Ascending aorta (tissue), 2 donors: ENCODE measurements around the gene GALNT9. TPM values are rescaled to one million over a fixed set of nuclear protein-coding genes. Genes with fewer than 3 reads are reported as not detected.

Experiments
- DNase-seq, 2 donors: peaks; one replicate each; pipeline ENCODE4 v3.0.0-alpha.2; 2019; ENCODE audit warnings: low spot score in 2 of 2
- H3K27ac ChIP-seq, 2 donors: fragments of 200-600 bp; sonication (generic); one replicate each; pipeline ENCODE4 v1.5.1; 2016 to 2017; ENCODE audit warnings: mild to moderate bottlenecking in 1 of 2
- H3K27me3 ChIP-seq: fragments of 200-600 bp; sonication (generic); one replicate; pipeline ENCODE4 v1.5.1; 2017
- H3K36me3 ChIP-seq, 2 donors: fragments of 200-600 bp; sonication (generic); one replicate each; pipeline ENCODE4 v1.5.1; 2016
- H3K4me1 ChIP-seq, 2 donors: fragments of 200-600 bp; sonication (generic); one replicate each; pipeline ENCODE4 v1.5.1; 2016 to 2017; ENCODE audit warnings: mild to moderate bottlenecking in 1 of 2
- H3K4me3 ChIP-seq, 2 donors: fragments of 200-600 bp; sonication (generic); one replicate each; pipeline ENCODE4 v1.5.1; 2016 to 2017; ENCODE audit warnings: mild to moderate bottlenecking in 1 of 2
- H3K9me3 ChIP-seq, 2 donors: fragments of 200-600 bp; sonication (generic); one replicate each; pipeline ENCODE4 v1.5.1; 2016
- CTCF ChIP-seq, 3 experiments: fragments of 200-600 bp in 2 of 3; fragments of 450-650 bp in 1 of 3; sonication (generic) in 2 of 3; IDR thresholded peaks; one replicate each; pipeline ENCODE4 v1.5.1; 2016 to 2019; ENCODE audit warnings: antibody characterized with exemption in 3 of 3, mild to moderate bottlenecking in 1 of 3, moderate library complexity in 1 of 3
- intact Hi-C: fragments of 100-400 bp; cut with DNase I; formaldehyde crosslinking; loops from one replicate; pipeline ENCODE4 v1.15.1; 2023
- total RNA-seq: library from RNA; depleted of rRNA; stranded (reverse); fragments of >200 nt; gene quantifications from one replicate; pipeline ENCODE4 v1.1.0, GENCODE V29; 2016

The GALNT9 gene
- total RNA-seq, 1 donor from 2014 or later = not detected

DNA sequence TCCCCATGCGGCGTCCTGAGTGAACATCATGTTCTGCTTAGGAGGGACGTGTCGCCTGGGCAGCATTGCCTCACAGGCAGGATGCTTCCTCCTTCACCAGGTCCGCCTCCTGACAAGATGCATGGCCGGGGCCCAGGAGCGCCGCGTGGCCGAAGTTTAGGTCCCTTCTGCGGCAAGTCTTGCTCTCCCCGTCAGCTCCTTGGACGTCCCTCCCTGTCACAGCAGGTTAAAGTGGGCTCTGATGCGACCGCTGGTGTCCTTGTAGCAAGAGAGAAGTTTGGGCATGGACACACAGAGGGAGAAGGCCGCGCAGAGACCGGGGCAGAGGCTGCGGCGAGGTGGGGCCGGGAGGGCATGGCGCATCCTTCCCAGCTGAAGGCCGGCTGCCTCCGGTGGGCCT lies 9.4 kb upstream of the GALNT9 start:
- Histone ChIP-seq H3K27ac (no peak overlapping the region), H3K4me3 (no peak overlapping the region), H3K4me1 (no peaks in the 10 kb centered on the region), H3K9me3 (no peaks in the 10 kb centered on the region), H3K36me3 (no peaks in the 10 kb centered on the region), H3K27me3 (no peaks in the 10 kb centered on the region)
- TF ChIP-seq CTCF (IDR thresholded peaks at IDR 0.05) = no peak
- DNase-seq = no peak
- intact Hi-C loops = no loop called here

DNA sequence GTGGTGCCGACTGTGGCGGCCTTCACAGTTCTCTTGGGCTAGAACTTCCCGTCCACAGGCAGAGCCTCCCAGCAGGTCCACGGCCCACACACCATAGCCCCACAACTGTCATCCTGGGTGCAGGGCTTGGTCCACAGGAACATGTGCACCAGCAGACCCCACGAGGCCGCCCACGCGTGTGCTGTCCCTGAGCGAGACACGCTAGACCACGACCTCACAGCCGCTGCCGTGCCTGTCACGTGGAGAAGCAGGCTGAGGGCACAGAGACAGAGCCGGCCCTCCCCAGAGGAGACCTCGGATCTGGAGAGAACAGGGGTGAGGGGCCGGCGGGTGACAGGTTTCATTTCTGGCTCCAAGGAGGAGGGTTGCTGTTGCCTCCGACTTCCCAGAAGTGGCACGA lies 8.9 kb upstream of the GALNT9 start:
- H3K36me3 ChIP-seq = no peaks in the 10 kb centered on the region
- no peak for DNase-seq
- no peaks in the 10 kb centered on the region for H3K27me3 ChIP-seq
- no peak for TF ChIP-seq CTCF (IDR thresholded peaks at IDR 0.05)
- no peaks in the 10 kb centered on the region for H3K9me3 ChIP-seq
- intact Hi-C loops = no loop called here
- H3K27ac ChIP-seq = no peak overlapping the region
- H3K4me3 ChIP-seq = no peak overlapping the region
- no peaks in the 10 kb centered on the region for H3K4me1 ChIP-seq

- H3K27me3 ChIP-seq = no peaks in the 10 kb centered on the region
- intact Hi-C loops = no loop called here
Measured at GRCh38 chr12:132337557-132337956, 8.2 kb upstream of the GALNT9 start.

GRCh38 chr12:132336451-132337413 lies 7.3 kb upstream of the GALNT9 start:
- no peaks in the 10 kb centered on the region for H3K4me1 ChIP-seq
- DNase-seq = no peak
- no peak overlapping the region for H3K4me3 ChIP-seq
- H3K27ac ChIP-seq = no peak overlapping the region
- TF ChIP-seq CTCF (IDR thresholded peaks at IDR 0.05) = no peak
- H3K36me3 ChIP-seq = no peaks in the 10 kb centered on the region
- intact Hi-C loops = no loop called here
- H3K9me3 ChIP-seq = no peaks in the 10 kb centered on the region
- H3K27me3 ChIP-seq = no peaks in the 10 kb centered on the region

More at GRCh38 chr12:132337557-132337956, 8.2 kb upstream of the GALNT9 start:
- Histone ChIP-seq H3K27ac (no peak overlapping the region), H3K4me3 (no peak overlapping the region), H3K9me3 (no peaks in the 10 kb centered on the region), H3K36me3 (no peaks in the 10 kb centered on the region), H3K4me1 (no peaks in the 10 kb centered on the region)
- no peak for TF ChIP-seq CTCF (IDR thresholded peaks at IDR 0.05)
- DNase-seq = no peak

DNA sequence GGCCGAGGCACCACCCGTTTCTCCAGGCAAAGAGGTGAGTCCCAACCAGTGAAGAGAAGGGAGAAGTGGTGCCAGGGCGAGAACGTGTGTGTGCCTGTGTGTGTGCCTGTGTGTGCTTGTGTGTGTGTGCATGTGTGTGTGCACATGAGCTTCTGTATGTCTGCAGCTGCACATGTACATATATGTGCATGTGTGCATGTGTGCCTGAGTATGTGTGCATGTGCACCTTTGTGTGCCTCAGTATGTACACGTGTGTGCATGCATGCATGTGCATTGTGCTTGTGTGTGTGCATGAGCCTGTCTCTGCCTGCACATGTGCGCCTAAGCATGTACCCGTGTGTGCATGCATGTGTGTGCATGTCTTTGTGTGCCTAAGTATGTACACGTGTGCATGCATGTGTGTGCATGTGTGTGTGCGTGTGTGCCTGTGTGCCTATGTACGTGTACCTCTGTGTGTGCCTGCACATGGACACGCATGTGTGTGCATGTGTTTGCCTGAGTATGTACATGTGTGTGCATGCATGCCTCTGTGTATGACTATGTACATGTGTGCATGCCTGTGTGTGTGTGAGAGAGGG lies 5.9 kb upstream of the GALNT9 start:
- TF ChIP-seq CTCF (IDR thresholded peaks at IDR 0.05) = no peak
- Histone ChIP-seq H3K4me3 (no peak overlapping the region), H3K36me3 (no peaks in the 10 kb centered on the region), H3K4me1 (no peaks in the 10 kb centered on the region), H3K27me3 (no peaks in the 10 kb centered on the region), H3K27ac (no peak overlapping the region), H3K9me3 (no peaks in the 10 kb centered on the region)
- DNase-seq = no peak
- intact Hi-C loops = no loop called here
